Measurements from ENCODE around the gene WDR13.
"Not testable (repeated sequence)": the region's sequence is repeated elsewhere in the genome, so short reads cannot be mapped to it uniquely, and the experiment has no call there.

WDR13 gene

GRCh38 chrX:48652055-48652579, 54.8 kb downstream of the WDR13 start:
- not testable (repeated sequence) for DNase-seq (ENCODE audit: low read depth in 1 of 2, low spot score in 1 of 2)

- not testable (repeated sequence) for DNase-seq (ENCODE audit: low read depth in 1 of 2, low spot score in 1 of 2)
Measured at GRCh38 chrX:48654746-48655145, 57.5 kb downstream of the WDR13 start.

Data from stimulated activated CD4-positive, alpha-beta T cell treated with anti-CD3 and anti-CD28 coated beads, Interleukin-15, amount 100 ng/mL, for 1 hour (primary cell).